NCI-H1105 (cell line): ENCODE measurements around the gene DUSP15.
"Not testable (repeated sequence)": the region's sequence is repeated elsewhere in the genome, so short reads cannot be mapped to it uniquely, and the experiment has no call there.

Experiments used
- DNase-seq: peaks from one replicate; lab custom pipeline; 2025; lab: John Stamatoyannopoulos, UW

DUSP15 gene

GRCh38 chr20:31869942-31870725 is at the start of gene DUSP15, which contains the start of gene TTLL9:
TSS of gene DUSP15 (minus strand) at chr20:31870527. CDS start at chr20:31870337, 190 bp downstream.
TSS of gene TTLL9 (plus strand) at chr20:31870634. CDS start at chr20:31871127, 493 bp downstream.
- DNase-seq = peak; percentile 3

DNA sequence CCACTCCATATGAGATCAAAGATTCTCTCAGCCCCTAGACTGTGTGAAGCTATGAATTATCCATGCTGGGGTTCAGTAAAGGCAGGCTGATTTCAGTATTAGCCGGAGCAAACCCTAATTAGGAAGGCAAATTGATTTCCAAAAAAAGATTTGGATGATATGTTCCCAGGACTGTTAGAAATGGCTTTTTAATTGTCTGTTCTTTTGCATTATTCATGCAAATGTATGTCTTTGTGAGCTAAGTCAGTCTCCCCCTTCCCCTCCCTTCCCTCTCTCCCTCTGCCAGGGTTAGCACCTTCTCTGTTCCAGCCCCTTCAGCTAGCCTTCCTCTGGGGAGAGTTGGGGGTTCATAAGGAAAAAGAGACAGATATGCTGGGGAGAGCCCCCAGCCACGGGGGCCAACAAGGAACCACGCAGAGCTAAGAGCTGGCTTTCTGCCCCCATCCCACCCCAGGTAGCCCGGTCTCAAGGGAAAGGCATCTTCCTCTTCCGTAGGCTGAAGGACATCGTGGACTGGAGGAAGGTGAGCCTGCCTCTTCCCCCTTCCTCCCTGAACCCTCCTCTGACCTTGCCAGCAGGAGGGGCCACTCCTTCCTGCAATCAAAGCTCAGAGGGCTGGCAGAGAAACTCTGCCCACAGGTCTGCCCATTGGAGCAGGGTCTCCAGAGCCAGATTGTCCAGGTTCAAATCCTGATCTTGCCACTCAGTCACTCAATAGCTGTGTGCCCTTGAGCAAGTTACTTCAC is 49.3 kb upstream of the DUSP15 start:
- no peak for DNase-seq

- DNase-seq = no peak
These were observed 48.3 kb upstream of the DUSP15 start for GRCh38 chr20:31918466-31919105.

GRCh38 chr20:31917962-31918412 is 47.7 kb upstream of the DUSP15 start:
- DNase-seq = not testable (repeated sequence)

DNA sequence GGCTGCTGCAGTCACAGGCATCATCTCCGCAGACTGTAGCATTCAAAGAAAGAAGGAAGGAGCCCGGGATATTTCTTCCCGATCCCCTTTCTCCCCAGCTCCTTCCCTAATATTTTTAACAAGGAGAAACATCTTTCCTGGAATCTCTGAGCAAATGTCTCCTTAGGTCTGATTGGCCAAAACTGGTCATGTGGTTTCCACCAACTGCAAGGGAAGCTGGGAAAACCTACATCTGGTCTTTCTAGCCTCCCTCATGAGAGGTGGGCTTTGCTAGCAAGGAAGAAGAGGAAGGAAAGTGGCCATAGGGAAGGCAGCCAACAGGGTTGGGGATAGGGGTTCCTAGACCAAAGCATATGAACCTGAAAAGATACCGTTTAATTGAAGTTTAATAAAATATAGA is 46.4 kb upstream of the DUSP15 start:
- DNase-seq = no peak

GRCh38 chr20:31915491-31916280 is 45.4 kb upstream of the DUSP15 start:
- DNase-seq = no peak

DNA sequence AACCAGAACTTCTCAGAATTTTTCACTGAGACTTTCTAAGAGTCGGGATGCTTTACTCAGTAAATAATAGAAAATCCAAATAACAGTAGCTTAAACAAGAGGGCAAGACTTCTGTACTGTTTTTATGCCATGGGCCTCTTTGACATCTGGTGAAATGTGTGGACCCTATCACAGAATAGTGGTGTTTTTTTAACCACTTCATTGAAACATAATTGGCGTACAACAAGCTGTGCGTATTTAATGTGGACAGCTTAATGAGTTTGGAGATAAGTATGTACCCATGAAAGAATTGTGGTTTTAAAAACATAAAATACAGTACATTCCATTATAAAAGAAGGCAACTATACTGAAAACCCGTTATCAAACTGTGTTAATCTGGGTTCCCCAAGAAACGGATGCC is 43.8 kb upstream of the DUSP15 start:
- DNase-seq = no peak

DNA sequence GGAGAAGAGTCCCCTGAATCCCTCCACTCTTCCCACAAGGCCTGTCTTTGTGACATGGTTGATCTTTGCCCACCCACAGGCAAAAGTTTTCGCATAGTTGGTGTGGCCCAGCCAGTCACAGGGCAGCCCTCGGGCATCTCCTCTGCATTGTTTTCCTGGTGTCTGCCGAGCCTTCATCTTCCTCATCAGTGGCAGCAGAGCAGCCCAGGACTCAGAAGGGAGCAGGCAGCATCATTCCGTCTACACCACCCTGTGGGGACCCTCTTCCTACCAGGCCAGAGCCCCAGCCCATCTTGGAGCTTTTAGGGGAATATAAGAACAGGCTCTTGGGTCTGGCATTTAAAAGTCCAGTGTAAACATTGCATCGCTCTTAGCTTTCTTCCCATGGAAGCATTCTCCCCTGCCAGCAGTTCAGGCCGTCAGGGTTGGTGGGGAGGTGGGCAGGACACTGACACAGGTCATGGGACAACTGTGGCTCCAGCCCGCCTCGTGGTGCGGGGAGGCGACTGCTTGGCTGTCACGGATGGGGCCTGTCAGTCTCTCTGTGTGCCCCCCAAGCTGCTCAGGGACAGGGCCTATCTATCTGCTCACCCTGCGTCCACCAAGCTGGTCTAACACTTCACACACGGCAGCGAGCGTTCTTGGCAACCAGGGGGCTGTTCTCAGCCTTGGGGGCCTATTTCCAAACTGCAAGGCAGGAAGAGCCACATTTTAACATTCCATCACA is 43.3 kb upstream of the DUSP15 start:
- no peak for DNase-seq

- DNase-seq = no peak
These were observed 39.9 kb upstream of the DUSP15 start for GRCh38 chr20:31910071-31910803.

DNA sequence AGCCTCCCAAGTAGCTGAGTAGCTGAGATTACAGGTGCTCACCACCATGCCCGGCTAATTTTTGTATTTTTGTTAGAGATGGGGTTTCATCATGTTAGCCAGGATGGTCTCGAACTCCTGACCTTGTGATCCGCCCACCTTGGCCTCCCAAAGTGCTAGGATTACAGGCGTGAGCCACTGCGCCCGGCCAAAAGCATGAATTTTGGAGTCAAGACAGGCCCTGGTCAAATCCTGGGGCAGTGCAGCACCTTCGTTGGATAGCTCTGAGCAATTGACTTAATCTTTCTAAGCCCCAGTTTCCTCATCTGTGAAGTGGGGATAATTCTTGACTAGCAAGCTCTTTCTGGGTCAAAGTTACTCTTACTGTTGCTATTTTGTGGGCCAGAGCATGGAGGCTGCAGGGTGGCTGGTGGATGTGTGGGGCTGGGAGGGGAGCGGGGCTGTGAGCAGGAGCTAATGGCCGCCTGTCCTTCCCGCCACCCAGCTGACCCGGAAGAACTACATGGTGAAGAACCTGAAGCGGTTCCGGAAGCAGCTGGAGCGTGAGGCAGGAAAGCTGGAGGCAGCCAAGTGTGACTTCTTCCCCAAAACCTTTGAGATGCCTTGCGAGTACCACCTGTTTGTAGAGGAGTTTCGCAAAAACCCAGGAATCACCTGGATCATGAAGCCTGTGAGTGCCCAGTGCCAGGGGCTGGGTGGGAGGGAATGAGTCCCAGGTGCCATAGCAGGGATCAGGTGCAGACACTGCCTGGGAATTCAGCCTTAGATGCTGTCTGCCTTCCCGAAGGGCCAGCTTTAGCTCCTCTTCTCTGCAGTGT is 39.1 kb upstream of the DUSP15 start:
- no peak for DNase-seq

GRCh38 chr20:31908424-31908823 is 38.1 kb upstream of the DUSP15 start:
- no peak for DNase-seq

DNA sequence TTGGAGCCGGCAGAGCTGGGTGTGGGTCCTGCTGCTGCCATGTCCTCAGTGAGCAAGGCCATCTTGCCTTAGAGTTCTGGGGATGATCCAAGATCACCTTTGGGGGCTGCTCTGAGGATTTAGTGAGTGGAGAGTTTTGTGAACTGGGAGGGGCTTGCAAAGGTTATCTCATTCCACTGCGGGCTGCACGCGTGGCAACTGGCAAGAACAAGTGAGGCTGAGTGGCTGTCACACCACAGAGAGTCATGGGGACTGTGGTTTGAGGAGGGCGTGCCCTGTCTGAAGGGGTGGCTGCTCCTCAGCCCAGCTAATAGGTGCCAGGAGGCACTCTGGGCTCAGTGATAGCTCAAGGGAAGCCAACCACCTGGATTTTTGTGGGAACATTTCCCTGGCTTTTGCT is 37.7 kb upstream of the DUSP15 start:
- DNase-seq = no peak

- DNase-seq = no peak
These were observed 36.7 kb upstream of the DUSP15 start for GRCh38 chr20:31907046-31907445.

DNA sequence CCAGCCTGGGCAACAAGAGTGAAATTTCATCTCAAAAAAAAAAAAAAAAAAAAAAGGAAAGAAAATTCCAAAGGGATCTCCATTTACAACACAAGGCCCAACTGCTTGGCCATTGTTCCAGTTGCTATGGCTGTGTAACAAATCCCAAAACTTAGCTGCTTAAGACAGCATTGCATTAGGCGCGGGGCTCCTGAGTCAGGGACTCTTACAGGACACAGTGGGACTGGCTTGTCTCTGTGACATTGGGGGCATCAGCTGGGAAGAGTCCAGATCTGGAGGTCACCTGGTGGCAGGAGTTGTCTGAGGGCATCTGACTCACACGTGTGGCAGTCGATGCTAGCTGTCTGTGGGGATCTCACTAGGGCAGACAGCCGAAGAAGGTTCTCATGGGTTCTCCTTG is 35.7 kb upstream of the DUSP15 start:
- DNase-seq = no peak

GRCh38 chr20:31903627-31904386 is 33.5 kb upstream of the DUSP15 start:
- no peak for DNase-seq

DNA sequence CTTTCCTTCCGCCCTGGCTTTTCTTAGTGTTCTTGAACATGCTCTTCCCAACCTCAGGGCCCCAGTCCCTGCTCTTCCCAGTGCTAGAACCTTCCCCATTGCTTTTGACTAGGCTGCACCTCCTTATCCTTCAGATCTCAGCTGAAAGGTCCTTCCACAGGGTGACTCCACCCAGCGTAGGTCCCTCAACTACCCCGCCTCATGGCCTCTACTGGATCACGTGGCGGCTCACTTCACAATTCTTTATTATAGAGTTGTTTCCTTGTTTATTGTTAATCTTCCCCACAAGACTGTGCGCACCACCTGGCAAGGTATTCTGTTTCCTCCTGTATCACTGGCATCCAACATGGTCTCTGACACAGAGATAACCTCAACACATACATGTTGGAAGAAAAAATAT is 31.3 kb upstream of the DUSP15 start:
- DNase-seq = no peak

DNA sequence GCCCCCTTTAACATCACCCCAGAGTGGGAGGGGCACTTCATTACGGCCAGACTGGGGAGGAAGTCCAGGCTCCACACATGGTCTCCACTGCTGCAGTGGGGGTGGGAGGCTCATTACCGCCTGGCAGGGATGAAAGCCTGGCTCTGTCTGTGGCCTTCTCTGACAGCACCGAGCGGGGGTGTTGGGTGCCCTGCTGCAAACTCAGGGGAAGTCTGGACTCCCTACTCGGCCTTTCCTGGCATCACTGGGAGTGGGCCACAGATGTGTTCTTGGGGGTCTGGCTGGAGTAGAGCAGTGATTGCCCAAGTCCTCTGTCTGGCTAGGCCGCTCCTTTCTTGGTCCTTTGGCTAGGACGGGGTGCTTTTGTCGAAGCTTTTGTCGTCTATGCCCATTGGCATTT is 27.2 kb upstream of the DUSP15 start:
- no peak for DNase-seq

DNA sequence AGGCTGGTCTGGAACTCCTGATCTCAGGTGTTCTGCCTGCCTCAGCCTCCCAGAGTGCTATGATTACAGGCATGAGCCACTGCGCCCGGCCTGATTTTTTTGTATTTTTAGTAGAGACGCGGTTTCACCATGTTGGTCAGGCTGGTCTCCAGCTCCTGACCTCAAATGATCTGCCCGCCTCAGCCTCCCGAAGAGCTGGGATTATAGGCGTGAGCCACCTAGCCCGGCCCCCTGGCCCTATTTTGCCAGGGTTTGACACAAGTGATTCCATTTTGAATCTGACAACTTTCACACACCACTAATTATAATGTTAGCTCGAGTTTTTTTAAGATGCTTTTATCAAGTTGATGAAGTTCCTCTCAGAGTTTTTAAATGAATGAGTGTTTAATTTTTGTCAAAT is 25.7 kb upstream of the DUSP15 start:
- no peak for DNase-seq
